HG03139 (cell line): Measurements from ENCODE around the gene PRKCA.

Source experiments
- ATAC-seq: cut with Tn5 transposase; IDR thresholded peaks from one replicate; pipeline ENCODE4 v1.9.1; 2021; ENCODE audit not compliant: unreplicated experiment

The PRKCA gene

GRCh38 chr17:66564992-66565465 lies 262.6 kb downstream of the PRKCA start:
- no peak for ATAC-seq

DNA sequence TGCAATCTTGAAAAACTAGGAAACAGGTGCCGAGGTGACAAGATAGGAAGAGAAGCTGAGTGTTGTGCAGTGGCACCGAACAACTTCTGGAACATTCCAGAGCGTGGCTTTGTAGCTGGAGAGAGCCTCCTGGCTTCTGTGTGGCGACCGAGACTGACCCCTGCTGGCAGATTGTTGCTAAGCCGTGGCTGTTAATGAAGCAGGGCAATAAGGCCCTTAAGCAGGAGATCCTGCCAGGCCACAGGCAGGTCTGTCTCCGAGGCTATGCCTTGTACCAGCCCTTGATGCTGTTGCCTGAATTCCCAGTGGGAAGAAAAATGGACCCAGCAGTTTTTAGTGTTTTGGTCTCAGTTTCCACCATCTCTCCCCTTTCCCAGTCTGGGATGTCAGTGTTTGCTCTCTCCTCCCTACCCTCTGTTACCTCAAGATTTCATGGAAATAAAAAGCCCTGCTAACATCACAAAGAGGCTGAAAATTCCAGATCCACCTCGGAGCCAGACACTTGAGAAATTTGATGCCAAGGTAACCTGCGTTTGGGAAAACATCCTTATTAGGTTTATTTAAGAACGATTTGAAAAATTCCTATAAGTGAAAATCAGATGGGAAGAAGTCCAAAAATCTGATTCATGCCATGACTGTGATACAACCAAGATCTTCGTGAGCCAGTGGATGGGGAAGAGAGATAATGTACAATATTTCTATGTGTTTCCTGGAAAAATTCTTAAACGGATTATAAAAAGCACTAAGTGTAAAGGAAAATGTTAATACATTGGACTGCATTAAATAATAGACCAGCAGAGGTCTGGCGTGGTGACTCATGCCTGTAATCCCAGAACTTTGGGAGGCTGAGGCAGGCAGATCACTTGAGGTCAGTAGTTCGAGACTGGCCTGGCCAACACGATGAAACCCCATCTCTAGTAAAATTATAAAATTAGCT lies 265.1 kb downstream of the PRKCA start:
- peak; percentile 92 for ATAC-seq

- ATAC-seq: no peak
Observed at GRCh38 chr17:66569572-66569971, 267.2 kb downstream of the PRKCA start.

DNA sequence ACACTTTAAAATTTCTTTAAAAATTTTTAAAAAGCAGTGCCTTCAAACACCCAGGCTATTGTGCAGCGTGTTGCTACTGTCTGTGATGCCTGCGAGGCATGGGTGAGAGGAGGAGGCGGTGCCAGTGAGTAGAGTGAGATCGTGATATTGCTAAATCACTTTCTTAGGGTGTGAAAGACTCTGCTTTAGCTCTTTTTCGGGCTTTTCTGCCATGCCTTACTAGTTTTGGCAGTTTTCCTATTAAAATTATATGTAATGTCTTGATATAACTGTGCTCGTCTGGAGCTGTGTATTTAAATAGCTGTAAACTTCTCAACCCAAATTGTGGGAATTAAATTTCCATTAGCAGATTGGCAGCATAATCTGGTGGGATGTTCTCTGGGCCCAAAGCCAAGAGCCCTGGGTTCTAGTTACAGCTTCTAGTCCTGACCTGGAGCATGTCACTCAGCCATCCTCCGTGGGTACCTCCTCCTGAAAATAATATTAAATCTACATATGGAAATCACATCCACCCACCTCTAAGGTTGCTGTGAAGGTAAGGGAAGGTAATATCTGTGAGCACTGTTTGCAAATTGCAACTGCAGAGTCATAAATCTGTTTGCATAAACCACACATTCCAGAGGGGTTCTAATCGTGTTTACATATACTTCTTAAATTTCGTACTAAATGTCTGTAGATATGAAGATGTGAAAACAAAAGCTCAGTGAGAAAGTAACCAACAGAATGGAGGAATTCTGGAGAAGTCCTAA lies 268.2 kb downstream of the PRKCA start:
- no peak for ATAC-seq

DNA sequence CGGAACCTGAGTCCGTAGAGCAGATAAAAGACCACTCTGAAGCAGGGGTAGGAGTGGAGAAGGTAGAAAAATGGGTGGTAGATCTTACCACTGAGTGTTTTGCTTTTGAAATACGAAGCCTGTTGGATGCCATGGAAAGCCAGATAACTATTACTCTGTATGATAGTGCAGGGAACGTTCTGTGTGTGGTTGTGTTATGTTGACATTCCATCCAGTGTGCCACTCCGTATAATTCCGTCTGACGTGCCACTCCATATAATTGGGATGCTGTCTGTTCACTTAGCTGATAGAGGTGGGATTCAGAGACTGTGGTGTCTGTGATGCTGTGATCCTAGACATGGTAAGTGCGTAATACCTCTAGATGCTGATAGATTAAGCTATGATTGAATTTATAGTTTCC lies 269.3 kb downstream of the PRKCA start:
- no peak for ATAC-seq

GRCh38 chr17:66573078-66573477 lies 270.7 kb downstream of the PRKCA start:
- no peak for ATAC-seq

- ATAC-seq: no peak
Observed at GRCh38 chr17:66574123-66574522, 271.7 kb downstream of the PRKCA start.

DNA sequence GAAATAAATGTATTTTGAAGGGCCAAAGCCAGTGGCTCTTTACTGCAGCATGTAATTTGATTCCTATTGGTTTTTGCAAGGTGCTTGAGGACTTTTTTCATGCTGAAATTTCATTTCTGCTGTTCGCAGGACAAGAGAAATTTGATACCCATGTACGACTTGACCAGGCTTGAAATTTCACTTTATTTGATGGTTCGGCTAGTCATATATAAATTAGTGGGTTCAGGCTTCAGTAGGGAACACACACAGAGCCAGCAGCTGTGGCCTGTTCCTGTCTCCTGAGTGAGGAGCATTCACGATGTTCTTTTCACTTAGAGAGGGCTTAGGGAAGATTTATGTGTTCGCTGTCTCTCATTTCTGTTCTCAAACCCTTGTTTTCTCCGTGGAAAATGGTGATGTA lies 274.1 kb downstream of the PRKCA start:
- ATAC-seq: no peak

DNA sequence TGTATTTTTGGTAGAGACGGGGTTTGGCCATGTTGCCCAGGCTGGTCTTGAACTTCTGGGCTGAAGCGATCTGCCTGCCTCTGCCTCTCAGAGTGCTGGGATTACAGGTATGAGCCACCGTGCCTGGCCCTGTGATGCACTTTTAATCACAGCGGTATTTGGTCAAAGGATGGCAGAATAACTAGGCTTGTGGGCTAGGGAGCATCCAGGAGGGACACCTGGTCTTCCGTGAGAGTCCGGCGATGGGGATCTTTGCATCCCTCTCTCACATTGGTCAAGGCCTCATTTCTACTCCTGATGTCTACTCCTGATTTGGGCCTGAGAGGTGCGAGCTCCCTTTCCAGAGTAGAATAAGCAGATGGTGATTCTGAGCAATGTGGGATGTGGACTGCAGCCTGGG lies 274.6 kb downstream of the PRKCA start:
- ATAC-seq: no peak

DNA sequence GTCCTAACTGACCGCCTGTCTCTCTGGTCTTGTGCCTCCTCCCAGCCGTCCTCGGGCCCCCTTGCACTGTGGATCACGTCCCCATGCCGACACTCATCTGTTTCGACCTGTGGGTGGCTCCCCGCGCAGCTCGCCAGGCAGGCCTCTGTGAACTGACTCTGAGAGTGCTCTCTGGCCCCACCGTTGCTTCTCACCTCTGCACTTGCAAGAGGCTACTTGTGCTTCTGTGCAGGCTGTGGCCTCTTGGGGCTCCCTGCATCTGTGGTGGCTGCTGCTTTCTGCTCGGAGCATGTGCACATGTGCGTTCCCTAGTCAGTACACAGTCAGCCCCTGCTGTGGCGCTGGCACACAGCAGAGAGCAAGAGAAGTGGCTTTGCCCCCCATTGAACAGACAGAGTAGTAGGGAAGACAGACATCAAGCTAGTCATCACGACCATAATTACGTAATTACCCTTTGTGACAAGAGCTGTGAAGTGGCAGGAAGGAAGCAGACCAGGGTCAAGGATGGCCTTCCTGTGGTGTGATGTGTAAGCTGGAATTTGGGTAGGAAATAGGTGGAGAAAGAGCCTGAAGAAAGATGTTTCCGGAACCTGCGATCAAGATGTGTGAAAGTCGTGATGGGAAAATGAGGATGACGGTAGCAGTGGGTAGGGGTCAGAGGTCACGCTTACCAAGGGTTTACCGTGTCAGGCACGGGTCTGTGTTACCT lies 276.5 kb downstream of the PRKCA start:
- ATAC-seq: no peak

GRCh38 chr17:66579556-66579955 lies 277.1 kb downstream of the PRKCA start:
- ATAC-seq: no peak

GRCh38 chr17:66580184-66580955 lies 278.0 kb downstream of the PRKCA start:
- no peak for ATAC-seq

- ATAC-seq: no peak
Observed at GRCh38 chr17:66580956-66581391, 278.6 kb downstream of the PRKCA start.

- no peak for ATAC-seq
Observed at GRCh38 chr17:66582373-66583111, 280.1 kb downstream of the PRKCA start.

GRCh38 chr17:66583112-66583748 lies 280.8 kb downstream of the PRKCA start:
- ATAC-seq: no peak

- no peak for ATAC-seq
Observed at GRCh38 chr17:66584927-66585326, 282.5 kb downstream of the PRKCA start.

DNA sequence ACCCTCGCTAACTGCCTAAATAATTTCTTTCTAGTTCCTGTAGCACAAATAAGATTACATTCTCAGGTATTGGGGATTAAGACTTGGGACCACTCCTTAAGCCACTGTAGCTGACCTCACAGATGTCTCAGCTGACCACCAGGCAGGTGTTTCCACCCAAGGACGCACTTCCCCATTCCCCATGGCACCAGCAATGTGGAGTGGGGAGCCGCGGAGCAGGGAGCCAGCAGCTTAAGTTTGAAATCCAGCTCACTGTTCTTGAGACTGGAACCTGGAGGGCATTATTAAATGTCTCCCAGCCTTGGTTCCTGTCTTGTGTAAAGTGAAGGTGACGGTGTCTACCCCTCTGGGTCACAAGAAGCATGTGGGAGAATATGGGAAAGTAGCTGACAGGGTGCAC lies 283.1 kb downstream of the PRKCA start:
- ATAC-seq: no peak

DNA sequence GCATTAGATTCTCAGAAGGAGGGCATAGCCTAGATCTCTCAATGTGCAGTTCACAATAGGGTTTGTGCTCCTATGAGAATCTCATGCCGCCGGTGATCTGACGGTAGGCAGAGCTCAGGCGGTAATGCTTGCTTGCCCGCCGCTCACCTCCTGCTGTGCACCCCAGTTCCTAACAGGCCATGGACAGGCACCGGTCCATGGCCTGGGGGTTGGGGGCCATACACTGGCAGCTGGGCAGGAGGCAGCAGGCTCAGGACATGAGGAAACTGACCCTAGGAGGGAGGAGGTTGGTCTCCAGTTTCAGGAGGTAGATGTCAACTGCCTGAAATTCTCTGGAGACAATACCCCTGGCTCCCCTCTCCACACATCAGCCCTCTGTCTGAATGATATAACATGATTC lies 287.5 kb downstream of the PRKCA start:
- no peak for ATAC-seq

DNA sequence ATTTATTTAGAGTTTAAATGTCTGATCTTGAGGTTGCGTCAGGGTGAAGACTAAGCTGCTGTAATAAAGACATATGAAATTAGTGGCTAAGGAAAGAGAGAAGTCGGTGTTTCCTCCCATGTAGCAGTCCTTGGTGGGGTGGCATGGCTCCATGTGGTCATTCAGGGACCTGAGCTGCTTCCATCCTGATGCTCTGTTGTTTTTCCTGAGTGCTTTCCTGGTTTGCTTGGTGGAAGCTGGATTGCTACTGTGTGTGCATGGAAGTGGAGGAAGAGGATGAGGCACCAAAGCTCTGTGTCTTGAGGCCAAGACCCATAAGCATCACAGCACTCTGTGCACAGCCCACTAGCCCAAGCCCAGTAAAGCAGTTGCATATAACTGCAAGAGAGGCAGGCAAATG lies 290.7 kb downstream of the PRKCA start:
- no peak for ATAC-seq
